Mesodermal cell (in vitro differentiated cells): ENCODE results near the gene ADGRG6.

Experiments
- H3K27ac ChIP-seq: 2 replicates; pipeline ENCODE4 v1.7.0; 2013; ENCODE audit warnings: mild to moderate bottlenecking, low read depth, low read length, moderate library complexity; ENCODE audit not compliant: severe bottlenecking
- H3K36me3 ChIP-seq: 2 replicates; pipeline ENCODE4 v1.7.1; 2013; ENCODE audit warnings: mild to moderate bottlenecking, low read length, moderate library complexity; ENCODE audit not compliant: control insufficient read depth, insufficient read depth
- H3K4me1 ChIP-seq: one replicate; pipeline ENCODE4 v1.7.1; 2013; ENCODE audit warnings: mild to moderate bottlenecking, low read length; ENCODE audit not compliant: insufficient read depth, control insufficient read depth, poor library complexity, severe bottlenecking
- H3K4me3 ChIP-seq: 2 replicates; pipeline ENCODE4 v1.7.0; 2013; ENCODE audit warnings: low read length, control low read depth, mild to moderate bottlenecking; ENCODE audit not compliant: insufficient read depth, poor library complexity, severe bottlenecking; ENCODE audit errors: extremely low read depth
- H3K9me3 ChIP-seq: 2 replicates; pipeline ENCODE4 v1.7.1; 2013; ENCODE audit warnings: mild to moderate bottlenecking, low read length, moderate library complexity; ENCODE audit not compliant: control insufficient read depth
- WGBS, 2 experiments: methylation state at CpG; one replicate each; pipeline ENCODE4 v1.1.5; 2013; ENCODE audit warnings: missing lambda C conversion rate in 2 of 2; ENCODE audit not compliant: insufficient coverage in 2 of 2; 5-methylcytosine and 5-hydroxymethylcytosine counted together

The ADGRG6 gene

GRCh38 chr6:142408409-142408808 lies 106.6 kb downstream of the ADGRG6 start:
- H3K4me1 ChIP-seq = peaks cover 10% of the 10 kb centered on the region
- H3K9me3 ChIP-seq = no peaks in the 10 kb centered on the region
- no peak overlapping the region for H3K27ac ChIP-seq
- peaks cover 56% of the 10 kb centered on the region for H3K36me3 ChIP-seq
- no peak overlapping the region for H3K4me3 ChIP-seq

GRCh38 chr6:142409794-142410193 lies 108.0 kb downstream of the ADGRG6 start:
- Histone ChIP-seq H3K9me3 (no peaks in the 10 kb centered on the region), H3K4me1 (peaks cover 22% of the 10 kb centered on the region), H3K36me3 (peaks cover 45% of the 10 kb centered on the region), H3K27ac (no peak overlapping the region), H3K4me3 (no peak overlapping the region)
- WGBS, 2 experiments = no CpG with 5 or more reads among the region's 1 CpG

- Histone ChIP-seq H3K4me3 (no peak overlapping the region), H3K4me1 (peaks cover 30% of the 10 kb centered on the region), H3K9me3 (no peaks in the 10 kb centered on the region), H3K27ac (no peak overlapping the region), H3K36me3 (peaks cover 40% of the 10 kb centered on the region)
- 89% methylated on average over 1 of the region's 2 CpGs; no CpG with 5 or more reads in 1 of the 2 experiments for WGBS, 2 experiments
These were observed 109.3 kb downstream of the ADGRG6 start for GRCh38 chr6:142411145-142411544.

GRCh38 chr6:142412241-142412640 lies 110.4 kb downstream of the ADGRG6 start:
- Histone ChIP-seq H3K27ac (peak overlapping the region; percentile 91), H3K36me3 (peaks cover 41% of the 10 kb centered on the region), H3K9me3 (no peaks in the 10 kb centered on the region), H3K4me1 (peaks cover 38% of the 10 kb centered on the region), H3K4me3 (no peak overlapping the region)
- WGBS, 2 experiments = 67% methylated on average over 1 of the region's 2 CpGs; no CpG with 5 or more reads in 1 of the 2 experiments

- Histone ChIP-seq H3K4me3 (no peak overlapping the region), H3K27ac (peak overlapping the region; percentile 91), H3K36me3 (peaks cover 45% of the 10 kb centered on the region), H3K4me1 (peaks cover 41% of the 10 kb centered on the region), H3K9me3 (no peaks in the 10 kb centered on the region)
- WGBS, 2 experiments = no CpG with 5 or more reads among the region's 2 CpGs
These were observed 110.9 kb downstream of the ADGRG6 start for GRCh38 chr6:142412658-142413057.

- Histone ChIP-seq H3K9me3 (no peaks in the 10 kb centered on the region), H3K36me3 (peaks cover 49% of the 10 kb centered on the region), H3K27ac (peak overlapping the region; percentile 91), H3K4me3 (no peak overlapping the region), H3K4me1 (peaks cover 41% of the 10 kb centered on the region)
These were observed 111.3 kb downstream of the ADGRG6 start for GRCh38 chr6:142413111-142413510.

- no peaks in the 10 kb centered on the region for H3K9me3 ChIP-seq
- 89 to 100% methylated on average over 1 to 2 of the region's 8 CpGs for WGBS, 2 experiments
- H3K36me3 ChIP-seq = peaks cover 45% of the 10 kb centered on the region
- no peak overlapping the region for H3K4me3 ChIP-seq
- peak overlapping the region; percentile 91 for H3K27ac ChIP-seq
- H3K4me1 ChIP-seq = peaks cover 41% of the 10 kb centered on the region
These were observed 112.8 kb downstream of the ADGRG6 start for GRCh38 chr6:142414462-142415250.

- Histone ChIP-seq H3K4me1 (peaks cover 31% of the 10 kb centered on the region), H3K4me3 (no peak overlapping the region), H3K9me3 (no peaks in the 10 kb centered on the region), H3K36me3 (peaks cover 48% of the 10 kb centered on the region), H3K27ac (peak overlapping the region; percentile 84)
- 42 to 67% methylated on average over 2 of the region's 3 CpGs for WGBS, 2 experiments
These were observed 114.4 kb downstream of the ADGRG6 start for GRCh38 chr6:142416179-142416578.

GRCh38 chr6:142416686-142417085 lies 114.9 kb downstream of the ADGRG6 start:
- Histone ChIP-seq H3K9me3 (no peaks in the 10 kb centered on the region), H3K4me1 (peaks cover 31% of the 10 kb centered on the region), H3K36me3 (peaks cover 51% of the 10 kb centered on the region), H3K27ac (peak overlapping the region; percentile 84), H3K4me3 (no peak overlapping the region)

- Histone ChIP-seq H3K36me3 (peaks cover 52% of the 10 kb centered on the region), H3K4me1 (peaks cover 31% of the 10 kb centered on the region), H3K9me3 (no peaks in the 10 kb centered on the region), H3K4me3 (no peak overlapping the region), H3K27ac (no peak overlapping the region)
- no CpG with 5 or more reads among the region's 1 CpG for WGBS, 2 experiments
These were observed 115.5 kb downstream of the ADGRG6 start for GRCh38 chr6:142417331-142417750.

GRCh38 chr6:142419071-142419470 lies 117.3 kb downstream of the ADGRG6 start:
- Histone ChIP-seq H3K4me3 (no peak overlapping the region), H3K9me3 (no peaks in the 10 kb centered on the region), H3K4me1 (peaks cover 26% of the 10 kb centered on the region), H3K27ac (no peak overlapping the region), H3K36me3 (peaks cover 52% of the 10 kb centered on the region)
- 86 to 100% methylated on average over 2 of the region's 3 CpGs for WGBS, 2 experiments
